B cell (primary cell): Measurements from ENCODE around the gene PNLIPRP1.

Experiments used
- CTCF ChIP-seq: fragments of 200-600 bp; IDR thresholded peaks from one replicate; pipeline ENCODE4 v1.8.0; 2022; ENCODE audit warnings: antibody characterized with exemption, mild to moderate bottlenecking
- EZH2 ChIP-seq: IDR thresholded peaks from 2 replicates; pipeline ENCODE4 v1.6.1; 2012; ENCODE audit warnings: borderline replicate concordance, low read depth, mild to moderate bottlenecking, moderate library complexity, low read length; ENCODE audit not compliant: insufficient read depth, poor library complexity, severe bottlenecking

GRCh38 chr10:116657863-116658551 is 67.2 kb downstream of the PNLIPRP1 start:
- TF ChIP-seq CTCF (no peak), EZH2 (no peak)
